ENCODE measurements around the gene TAF8.

The TAF8 gene

GRCh38 chr6:42100029-42100901 is 49.9 kb downstream of the TAF8 start:
- no peak for DNase-seq

- DNase-seq: no peak
Measured at GRCh38 chr6:42101186-42101657, 50.9 kb downstream of the TAF8 start.

GRCh38 chr6:42103216-42103615 is 52.9 kb downstream of the TAF8 start:
- no peak for DNase-seq

GRCh38 chr6:42103753-42104094 is 53.4 kb downstream of the TAF8 start:
- DNase-seq: no peak

DNA sequence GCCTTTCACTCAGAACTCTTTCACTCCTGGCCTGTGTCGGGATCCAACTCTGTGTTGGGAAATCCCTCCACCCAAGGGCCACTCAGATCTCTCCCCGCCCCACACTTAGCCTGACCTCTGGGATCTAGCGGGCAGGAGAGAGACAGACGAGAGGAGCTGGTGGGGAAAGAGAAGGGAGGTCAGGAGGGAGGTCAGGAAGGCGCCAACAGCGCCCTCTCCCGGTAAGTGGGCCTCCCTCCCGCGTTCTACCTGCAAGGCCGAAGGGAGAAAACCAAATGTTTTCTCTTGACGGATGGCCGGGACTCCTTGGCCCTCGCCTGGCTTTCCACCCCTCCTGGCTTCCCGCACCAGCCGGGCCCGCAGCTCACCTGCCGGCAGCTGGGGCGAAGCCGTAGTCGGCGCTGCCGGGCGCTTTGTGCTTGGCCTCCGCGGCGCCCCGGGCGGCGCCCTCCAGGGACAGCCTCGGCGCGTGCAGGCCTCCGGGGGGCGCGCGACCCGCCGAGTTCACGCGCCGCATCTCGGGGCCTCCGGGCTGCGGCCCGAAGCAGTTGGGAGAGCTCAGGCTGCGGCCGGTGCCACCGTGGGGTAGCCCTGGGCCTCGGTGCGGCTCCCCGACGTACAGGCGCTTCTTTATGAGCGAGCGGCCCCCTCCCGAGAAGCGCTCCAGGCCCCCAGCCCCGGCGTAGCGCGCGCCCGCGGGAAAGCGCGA is 53.9 kb downstream of the TAF8 start:
- DNase-seq: no peak

GRCh38 chr6:42104804-42105125 is 54.4 kb downstream of the TAF8 start:
- no peak for DNase-seq

DNA sequence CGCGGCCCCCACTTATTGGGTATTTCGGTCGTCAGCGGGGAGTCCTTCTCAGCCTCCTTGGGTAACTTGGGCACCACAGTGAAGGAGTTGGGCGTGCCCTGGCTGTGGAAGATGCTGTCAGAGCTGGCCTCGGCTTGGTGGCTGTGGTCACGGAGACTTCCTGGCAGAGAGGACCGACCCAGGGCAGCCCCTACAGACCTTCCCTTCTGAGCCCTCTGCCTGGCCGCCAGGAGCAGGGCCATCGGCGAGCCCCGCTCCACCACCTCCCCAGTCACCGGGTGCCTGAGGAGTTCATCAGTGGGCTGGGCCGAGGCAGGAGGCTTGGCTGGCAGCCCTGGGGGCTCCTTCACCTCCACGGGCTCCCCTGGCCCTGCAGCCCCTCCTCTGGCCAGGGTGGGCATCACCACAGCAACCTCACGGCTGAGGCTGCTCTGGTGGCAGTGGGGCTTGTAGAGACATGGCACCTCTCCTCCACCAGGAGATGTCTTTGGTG is 54.9 kb downstream of the TAF8 start:
- DNase-seq: no peak

DNA sequence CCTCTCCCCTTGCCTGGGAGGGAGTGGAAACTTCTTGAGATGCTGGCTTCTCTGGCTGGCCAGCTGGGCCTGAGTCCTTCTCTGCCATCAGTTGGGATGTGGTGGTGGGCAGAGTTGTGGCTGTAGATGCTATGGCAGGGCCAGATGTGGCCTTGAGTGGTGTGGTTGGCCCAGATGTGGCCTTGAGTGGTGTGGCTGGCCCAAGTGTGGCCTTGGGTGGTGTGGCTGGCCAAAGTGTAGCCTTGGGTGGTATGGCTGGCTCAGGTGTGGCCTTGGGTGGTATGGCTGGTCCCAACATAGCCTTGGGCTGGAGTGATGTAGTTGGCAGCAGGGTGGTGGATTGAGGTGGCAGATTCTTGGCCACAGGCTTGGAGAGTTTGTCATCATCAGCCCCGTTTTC is 55.4 kb downstream of the TAF8 start:
- DNase-seq: no peak

DNA sequence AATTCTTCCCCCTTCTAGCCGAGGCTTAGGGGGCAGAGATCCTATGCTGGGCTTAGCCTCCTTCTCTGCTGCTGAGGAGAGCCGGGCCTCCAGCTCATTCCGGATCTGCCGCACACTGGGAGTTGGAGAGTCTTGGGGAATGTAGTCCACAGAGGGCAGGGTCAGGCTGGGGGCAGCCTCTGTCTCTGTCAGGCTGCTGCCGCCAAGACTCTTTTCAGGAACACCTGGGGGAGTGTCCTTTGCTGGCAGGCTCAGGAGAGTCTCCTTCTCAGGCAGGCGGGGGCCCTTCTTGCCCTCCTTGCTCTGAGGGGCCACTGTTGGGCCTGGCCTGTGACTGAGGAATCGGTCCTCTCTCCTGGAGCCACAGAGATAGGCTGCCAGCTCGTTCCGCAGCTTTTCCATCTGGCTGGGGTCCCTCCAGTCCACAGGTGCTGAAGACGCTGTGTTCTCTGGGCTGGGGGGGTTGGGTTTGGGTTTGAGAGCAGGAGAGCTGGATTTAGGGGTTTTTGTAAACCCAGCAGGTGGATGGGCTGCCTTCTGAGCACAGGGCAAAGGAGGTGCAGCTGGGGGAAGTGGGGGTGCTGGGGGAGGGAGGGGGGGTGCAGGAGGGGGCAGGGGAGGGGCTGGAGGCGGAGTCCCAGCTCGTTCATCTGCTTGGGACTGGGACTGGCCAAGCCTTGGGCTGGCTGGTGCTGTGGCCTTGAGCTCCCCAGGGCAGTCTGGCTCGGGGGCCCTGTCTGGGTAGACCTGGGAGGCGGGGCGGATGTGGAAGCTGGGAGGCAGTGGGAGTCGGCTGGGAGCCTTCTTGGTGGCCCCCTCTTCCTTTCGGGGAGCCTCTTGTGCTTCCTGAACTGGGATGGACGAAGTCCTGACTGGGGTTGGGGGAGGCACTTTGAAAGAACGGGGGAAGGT is 56.0 kb downstream of the TAF8 start:
- no peak for DNase-seq

DNA sequence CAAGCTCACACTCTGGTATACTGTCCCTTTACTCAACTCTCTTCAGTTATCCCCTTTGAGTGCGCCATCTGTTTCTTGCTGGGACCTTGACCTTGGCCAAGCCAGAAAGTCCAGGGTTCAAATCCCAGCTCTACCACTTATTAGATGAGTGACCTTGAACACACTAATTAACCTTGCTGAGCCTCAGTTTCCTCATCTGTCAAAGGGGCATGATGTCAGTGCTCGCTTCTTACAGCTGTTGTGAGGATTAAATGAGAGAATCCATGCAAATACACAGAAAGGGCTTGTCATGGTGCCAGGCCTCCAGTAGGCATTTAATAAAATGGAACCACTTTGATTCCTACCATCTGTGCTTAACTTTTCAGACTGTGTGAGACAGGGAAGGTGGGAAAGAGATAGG is 57.7 kb downstream of the TAF8 start:
- no peak for DNase-seq

DNA sequence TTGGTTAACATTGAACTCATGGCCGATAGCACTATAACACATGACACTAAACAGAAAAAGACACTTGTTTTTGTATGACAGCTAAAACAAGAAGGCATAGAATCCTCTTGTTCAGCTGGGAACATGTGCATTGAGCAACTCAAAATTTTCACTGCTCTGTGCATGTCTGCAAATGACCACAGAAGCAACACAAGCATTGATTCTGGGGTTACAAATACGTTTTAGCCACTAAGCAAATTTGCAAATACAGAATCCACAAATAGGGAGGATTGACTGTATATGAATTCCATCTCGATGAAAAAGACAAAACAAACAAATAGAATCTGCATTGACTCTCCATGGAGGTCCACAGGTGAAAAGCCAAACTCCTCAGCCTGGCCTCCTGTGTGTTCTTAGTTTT is 60.4 kb downstream of the TAF8 start:
- no peak for DNase-seq

- DNase-seq: no peak
Measured at GRCh38 chr6:42112351-42112750, 62.0 kb downstream of the TAF8 start.

- no peak for DNase-seq
Measured at GRCh38 chr6:42113936-42114636, 63.8 kb downstream of the TAF8 start.

- no peak for DNase-seq
Measured at GRCh38 chr6:42117843-42118161, 67.5 kb downstream of the TAF8 start.

- no peak for DNase-seq
Measured at GRCh38 chr6:42118162-42119001, 68.1 kb downstream of the TAF8 start.

DNA sequence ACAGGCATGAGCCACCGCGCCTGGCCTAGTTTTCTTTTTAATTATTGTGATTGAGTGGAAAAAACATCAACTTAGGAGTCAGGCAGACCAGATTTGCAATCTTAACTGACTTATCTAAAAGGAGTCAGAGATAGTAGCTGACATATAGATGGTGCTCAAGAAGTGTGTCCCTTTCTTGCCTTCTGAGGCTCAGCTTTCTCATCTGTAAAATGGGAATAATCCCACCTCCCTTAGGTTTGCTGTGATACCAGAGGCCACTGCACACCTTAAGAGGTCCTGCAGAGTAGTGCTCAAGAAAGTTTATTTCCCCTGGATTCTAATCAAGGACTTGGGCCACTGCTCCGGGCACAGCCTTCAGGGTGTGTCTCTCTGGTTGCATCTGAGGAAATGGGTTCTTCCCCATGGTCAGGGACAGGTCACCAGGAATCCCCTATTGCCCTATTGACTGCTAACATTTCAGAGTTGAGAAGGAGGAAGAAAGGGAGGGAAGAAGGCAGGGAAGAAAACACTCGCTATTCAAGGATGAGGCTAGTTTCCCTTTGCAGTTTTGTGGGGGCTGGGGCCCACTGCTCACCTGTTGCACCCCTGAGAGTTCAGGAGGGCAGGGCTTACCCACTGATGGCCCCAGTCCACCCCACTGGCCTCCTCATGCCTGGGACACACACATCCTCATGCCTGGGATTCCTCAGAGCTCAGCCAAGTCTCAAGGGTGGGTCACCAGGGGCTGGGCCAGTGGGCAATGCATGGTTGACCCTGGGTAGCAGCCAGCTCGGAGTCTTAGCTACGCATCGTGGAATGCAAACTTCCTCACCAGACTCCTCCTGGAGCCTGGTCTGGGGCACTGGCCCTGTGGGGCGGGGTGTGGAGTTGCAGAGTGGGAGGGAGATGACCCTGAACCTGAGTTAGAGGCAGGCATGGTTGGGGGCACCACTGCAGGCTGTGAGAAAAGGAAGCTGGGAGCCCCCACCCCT is 70.9 kb downstream of the TAF8 start:
- no peak for DNase-seq

DNA sequence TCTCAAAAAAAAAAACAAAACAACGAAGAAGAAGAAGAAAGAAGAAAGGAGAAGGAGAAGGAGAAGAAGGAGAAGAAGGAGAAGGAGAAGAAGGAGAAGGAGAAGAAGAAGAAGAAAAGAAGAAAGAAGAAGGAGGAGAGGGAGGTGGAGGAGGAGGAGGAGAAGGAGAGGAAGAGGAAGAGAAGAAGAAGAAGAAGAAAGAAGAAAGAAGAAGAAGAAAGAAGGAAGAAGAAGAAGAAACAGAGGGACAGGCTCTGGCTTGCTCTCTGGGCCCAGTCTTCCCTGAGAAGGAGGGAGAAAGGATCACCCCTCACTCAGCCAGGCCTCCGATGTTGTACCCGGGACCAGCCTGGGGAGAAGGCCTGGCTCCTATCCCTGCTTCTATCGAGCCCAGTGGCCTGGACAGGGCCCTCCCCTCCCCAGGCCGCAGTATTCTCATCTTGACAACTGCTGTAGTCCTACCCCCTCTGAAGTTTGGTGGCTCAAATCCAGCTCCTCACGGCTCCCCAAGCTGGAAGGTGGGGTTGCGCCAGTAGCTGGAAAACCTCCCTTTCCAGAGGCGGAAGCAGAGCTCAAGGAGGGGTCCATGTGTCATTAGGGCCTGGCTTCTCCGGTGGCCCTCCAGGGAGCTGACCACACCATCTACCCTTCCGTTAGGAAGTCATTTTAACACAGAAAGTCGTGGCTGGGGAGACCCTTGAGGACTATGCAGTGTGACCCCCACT is 73.2 kb downstream of the TAF8 start:
- no peak for DNase-seq

DNA sequence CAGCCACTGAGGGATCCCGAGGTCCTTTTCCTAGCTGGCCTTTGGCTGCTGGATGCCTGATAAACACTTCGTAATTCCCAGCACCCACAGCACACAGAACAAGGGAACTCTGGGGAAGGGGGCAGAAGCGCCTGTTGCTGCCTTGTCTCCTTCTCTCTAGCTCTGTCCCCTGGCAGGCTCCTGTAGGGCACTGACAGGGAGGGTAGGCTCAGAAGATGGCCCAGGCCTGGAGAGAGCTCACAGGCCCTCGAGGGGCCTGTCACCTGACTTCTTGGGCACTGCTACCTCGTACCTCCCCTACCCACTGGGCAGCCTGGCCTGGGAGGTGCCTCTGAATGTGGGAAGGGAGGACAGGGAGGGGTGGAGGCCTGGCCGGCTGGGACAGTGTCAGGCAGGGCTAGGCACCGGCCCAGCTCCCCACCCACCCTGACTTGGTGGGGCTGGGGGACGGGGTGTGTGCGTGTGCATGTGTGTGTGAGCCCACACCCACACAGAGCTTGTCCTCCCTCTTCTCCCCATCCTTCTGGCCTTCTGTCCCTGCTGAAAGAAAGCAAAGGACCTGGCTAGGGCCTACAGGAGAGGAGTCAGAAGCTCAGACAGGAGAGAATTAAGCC is 74.0 kb downstream of the TAF8 start:
- DNase-seq: no peak

DNA sequence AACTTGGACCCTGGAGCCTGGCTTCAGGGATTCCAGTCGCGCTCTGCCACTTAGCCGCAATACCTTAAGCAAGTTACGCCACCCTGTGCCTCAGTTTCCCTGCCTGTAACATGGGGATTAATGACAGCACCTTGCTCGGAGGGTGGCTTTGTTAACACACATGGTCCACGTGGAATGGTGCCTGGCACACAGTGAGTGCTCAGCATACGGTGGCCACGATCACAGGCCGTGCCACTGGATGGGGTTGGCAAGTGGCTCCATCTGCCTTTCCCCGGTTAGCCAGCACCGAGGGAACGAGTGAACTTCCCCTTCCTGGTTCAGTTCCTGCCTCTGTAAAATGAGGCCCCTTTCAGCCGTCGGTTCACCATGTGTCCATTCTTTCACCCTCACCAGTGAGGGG is 74.9 kb downstream of the TAF8 start:
- no peak for DNase-seq
